Fibroblast of skin of right quadriceps (primary cell): Measurements from ENCODE around the gene CENPP.

ENCODE experiments used
- DNase-seq: peaks from one replicate; pipeline ENCODE4 v3.0.0-alpha.2; 2013

Gene CENPP

DNA sequence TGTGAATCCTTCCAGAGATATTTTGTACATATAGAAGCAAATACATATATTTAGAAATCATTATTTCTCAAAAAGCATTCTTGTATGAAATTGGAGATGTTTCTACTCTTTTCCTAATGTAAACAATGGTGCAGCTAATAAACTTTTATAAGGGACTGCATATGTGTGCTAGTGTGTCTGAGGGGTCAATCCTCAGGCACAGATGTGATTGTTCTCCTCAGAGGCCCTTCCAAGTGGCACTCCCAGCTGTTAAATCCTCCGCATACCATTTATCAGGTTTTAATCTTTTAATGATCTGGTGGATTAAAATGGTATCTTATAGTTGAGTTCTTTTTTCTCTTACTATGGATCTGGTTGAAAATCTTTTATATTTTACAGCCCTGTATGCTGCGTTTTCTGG is 104.1 kb downstream of the CENPP start:
- no peak for DNase-seq

DNA sequence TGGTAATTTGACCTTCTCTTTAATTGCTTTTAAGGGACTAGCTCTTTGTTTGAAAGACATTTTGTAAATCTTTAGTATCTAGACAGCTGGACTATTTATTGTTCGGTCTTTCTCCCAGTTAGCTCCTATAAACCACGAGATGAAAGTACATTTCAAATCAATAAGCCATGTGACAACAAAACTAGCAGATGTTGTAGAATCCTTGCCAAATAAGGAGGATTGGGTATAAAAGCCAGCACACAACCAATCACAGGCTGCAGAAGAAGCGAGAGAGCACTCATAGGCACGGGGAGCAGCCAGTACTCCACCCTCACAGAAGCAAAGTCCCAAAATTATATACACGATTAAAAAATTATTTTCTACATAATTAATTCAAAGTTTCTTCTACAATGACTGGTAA is 106.6 kb downstream of the CENPP start:
- no peak for DNase-seq

- no peak for DNase-seq
These were observed 107.3 kb downstream of the CENPP start for GRCh38 chr9:92432972-92433548.

DNA sequence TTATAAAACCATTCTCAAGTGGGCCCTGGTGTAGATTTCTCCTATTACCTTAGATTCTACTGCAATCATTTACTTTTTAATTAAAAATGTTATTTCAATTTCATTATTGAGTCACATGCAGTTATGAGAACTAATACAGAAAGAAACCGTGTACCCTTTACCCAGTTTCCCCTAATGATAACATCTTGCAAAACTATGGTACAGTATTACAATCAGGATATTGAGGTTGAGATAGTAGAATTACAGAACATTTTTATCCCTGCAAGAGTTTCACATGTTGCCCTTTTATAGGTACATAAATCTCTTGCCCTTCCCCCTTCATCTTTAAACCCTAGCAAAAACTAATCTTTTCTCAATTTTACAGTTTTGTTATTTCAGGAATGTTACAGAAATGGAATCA is 109.5 kb downstream of the CENPP start:
- no peak for DNase-seq

DNA sequence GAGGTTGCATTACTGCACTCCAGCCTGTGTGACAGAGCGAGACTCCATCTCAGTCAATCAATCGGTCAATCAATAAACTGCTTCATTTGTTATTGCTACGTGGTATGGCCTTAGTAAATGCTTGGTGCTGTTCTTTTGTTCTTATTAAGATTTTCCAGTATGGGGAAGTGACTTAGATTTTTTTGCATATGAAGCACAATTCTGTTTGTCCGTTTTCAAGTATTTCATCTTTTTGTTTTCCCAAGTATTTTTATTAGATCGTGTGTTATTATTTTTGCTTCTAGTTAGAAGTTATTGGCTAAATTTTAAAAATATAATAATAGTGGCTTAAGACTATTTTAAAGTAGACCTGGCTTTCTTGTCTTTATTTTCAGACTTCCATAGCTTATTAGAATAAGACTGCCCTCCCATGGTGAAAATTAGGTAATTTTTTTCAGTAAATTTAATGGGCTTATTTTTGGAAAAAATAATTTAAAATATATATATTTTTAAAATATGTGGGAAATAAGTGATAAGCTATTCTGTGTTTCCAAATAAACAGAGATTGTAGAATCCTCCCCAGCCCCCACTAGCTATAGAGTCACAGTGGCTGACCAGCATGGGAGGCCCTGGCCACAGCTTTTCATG is 113.3 kb downstream of the CENPP start:
- no peak for DNase-seq

- peak; percentile 24 for DNase-seq
These were observed 114.4 kb downstream of the CENPP start for GRCh38 chr9:92439921-92440750.

GRCh38 chr9:92440751-92441046 is 114.9 kb downstream of the CENPP start:
- no peak for DNase-seq

DNA sequence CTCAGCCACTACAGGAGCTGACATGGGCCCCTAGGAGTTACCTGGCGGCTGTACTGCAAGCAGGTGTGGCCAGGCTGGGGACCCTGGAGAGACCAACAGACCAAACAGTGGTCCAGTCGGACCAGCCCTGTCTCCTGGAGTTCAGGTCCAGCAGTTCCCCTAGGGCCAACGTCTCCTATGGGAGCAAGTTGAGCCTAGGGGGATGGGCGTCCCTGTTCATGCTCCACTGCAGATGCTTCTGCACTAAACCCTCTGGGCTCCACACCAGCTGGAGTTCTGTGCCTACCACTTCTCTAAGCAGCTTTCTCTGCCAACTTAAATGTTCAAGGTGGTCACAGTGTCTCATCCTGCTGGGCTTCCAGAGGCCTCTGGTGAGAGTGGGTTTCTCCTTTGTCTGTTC is 119.1 kb downstream of the CENPP start:
- no peak for DNase-seq

DNA sequence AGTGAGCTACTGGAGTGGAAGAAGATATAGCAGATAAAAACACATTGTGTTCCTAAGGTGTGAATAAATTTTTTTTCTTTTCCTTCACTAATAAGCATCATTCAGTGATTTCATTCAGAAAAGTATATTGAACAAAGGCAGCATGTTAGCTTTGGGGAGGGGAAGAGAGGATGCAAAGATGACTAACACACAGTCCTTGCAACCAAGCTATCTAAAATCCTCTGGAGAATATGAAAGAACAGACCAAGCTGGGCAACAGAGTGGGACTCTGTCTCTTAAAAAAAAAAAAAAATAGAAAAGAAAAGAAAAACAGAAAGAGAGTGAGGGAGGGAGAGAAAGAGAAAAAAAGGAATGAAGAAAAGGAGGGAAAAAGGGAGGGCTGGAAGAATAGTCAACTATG is 120.8 kb downstream of the CENPP start:
- no peak for DNase-seq

- no peak for DNase-seq
These were observed 129.5 kb downstream of the CENPP start for GRCh38 chr9:92455217-92455616.

DNA sequence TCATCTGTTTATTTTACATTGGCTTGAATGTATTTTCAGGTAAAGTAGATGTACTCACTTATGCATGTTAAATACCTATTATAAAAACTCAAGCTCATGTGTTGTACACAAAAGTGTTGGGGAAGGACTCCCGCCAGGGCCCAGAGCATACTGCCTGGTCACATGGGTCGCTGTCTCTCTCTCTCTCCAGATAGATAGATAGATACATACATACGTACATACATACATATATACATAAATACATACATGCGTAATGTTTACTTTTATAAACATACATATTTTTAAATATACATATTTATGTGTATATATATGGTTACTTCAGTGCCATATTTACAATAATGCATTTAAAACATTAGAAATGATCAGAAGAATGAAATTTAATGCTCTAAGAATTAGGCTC is 131.8 kb downstream of the CENPP start:
- no peak for DNase-seq

DNA sequence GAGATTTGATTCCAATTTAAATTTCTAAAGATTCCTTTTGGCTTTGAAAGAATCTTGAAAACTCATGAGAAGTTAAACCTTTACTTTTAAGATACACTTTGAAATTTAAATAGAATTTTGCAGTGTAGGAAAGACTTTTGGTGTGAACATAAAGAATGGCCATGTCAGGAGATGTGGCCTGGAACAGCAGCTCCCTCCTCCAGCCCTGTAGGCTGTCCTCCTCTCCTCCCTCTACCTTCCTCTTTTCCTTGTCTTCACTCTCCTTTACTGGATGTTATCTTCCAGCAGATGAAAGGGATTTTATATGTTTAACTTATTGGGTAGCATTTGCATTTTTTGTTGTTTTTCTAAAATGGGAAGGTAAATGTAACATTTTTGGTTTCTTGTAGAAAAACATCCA is 137.6 kb downstream of the CENPP start:
- DNase-seq: no peak

DNA sequence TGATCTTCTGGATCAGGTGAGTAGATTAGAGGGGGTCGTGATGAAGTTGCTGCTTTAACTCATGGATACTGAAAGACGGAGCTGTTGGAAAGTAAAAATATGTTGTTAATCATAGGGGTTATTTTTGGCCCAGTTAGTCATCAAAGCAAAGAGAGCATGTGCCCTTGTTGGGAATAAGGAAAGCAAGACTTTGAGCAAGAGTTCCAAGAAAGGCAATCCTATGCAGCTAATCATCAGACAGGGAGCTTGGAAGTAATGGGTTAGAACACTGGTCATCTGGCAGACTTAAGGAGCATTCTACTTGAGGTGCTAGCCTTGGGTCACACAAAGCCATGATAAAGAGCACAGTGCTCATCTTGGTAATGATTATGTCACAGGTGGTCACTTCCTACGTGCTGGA is 138.2 kb downstream of the CENPP start:
- peak; percentile 93 for DNase-seq

DNA sequence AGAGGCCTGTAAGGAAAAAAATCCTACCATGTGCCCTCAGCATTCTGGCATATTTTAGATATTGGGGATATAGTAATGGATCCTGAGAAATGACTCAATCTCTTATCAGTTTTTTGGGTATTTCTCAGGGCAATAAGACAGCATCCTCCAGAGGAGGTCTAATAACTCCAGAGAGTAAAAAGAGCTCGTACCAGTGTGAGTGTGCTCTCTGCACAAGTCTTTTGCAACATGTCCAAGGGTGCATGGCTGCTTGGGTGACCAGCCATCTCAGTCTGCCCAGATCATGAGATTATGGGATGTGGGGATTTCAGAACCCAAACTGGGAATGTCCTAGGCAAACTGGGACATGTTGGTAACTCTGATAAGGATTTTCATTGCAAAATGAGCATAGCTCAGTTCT is 141.3 kb downstream of the CENPP start:
- DNase-seq: no peak

GRCh38 chr9:92467511-92467910 is 141.8 kb downstream of the CENPP start:
- DNase-seq: no peak

DNA sequence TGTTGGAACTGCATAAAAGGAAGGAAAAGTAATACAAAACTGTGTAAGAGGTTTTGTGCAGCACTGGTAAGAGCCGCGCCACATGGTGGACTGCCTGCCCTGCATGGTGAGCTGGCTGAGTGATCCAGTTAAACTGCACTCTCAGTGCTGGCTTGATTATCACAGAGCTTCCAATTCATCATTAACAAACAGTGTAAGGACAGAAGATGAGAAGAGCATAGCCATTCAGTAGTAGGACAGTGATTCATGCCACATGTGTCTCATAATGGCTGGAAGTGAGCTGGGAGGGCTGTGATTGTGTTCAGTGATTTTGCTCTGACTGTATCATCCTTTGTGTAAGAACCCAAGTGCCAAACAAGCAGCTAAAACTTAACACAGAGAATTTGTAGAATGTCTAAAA is 142.5 kb downstream of the CENPP start:
- DNase-seq: peak; percentile 68

GRCh38 chr9:92474587-92474986 is 148.8 kb downstream of the CENPP start:
- no peak for DNase-seq

- no peak for DNase-seq
These were observed 151.2 kb downstream of the CENPP start for GRCh38 chr9:92476962-92477361.

- no peak for DNase-seq
These were observed 153.0 kb downstream of the CENPP start for GRCh38 chr9:92478783-92479182.

DNA sequence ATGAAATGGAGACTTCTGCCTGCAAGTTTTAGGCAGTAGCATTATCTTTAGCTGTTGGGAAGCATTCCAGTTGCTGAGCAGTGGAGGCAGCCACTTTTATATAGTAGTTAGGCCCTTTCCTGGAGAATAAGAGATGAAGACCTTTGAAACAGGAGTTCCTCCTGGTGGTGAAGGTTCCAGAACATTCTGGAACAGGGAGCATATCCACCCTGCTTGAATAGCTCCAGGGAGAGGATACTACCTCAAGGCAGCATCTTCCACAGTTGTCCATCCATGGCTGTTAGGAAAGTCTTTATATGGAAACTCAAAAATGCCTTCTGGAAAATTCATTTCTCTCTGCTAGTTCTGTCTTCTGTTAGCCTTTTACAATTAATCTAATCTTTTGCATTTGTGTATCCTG is 153.6 kb downstream of the CENPP start:
- no peak for DNase-seq

- peak; percentile 23 for DNase-seq
These were observed 154.6 kb downstream of the CENPP start for GRCh38 chr9:92480291-92480771.

- DNase-seq: no peak
These were observed 155.4 kb downstream of the CENPP start for GRCh38 chr9:92480986-92481633.

- DNase-seq: peak; percentile 79
These were observed 156.6 kb downstream of the CENPP start, which contains the start of gene ASPN for GRCh38 chr9:92482329-92482728. ASPN (minus strand) TSS chr9:92482506.

DNA sequence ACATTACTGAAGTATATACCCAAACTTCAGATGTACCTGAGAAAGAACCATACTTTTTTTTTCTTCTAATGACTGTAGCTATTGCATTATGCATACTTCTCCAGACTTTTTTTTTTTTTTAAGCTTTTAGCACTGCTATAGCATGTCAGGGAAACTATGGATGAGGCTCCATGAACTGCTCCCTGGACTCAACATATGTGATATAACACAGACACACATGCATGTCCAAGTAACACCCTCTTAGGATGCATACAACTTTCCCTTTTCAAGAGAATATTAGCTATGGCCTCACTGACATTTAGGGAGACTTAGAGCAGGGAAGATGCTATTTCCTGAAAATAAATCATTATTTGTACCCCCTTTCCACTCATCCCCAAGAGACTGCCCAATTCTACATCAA is 157.1 kb downstream of the CENPP start:
- DNase-seq: no peak
